Chondrocyte (in vitro differentiated cells): ENCODE data around the gene COG2. TPM values are rescaled to one million over a fixed set of nuclear protein-coding genes. Genes with fewer than 3 reads are reported as not detected.
A peak's percentile ranks its signal among the peaks of the same experiment; 100 is the strongest.

ENCODE experiments used
- DNase-seq: peaks from one replicate; pipeline ENCODE4 v3.0.0; 2021; ENCODE audit warnings: mixed read lengths, low spot score
- H3K27ac Mint-ChIP-seq: one replicate; pipeline ENCODE4 v1.8.0; 2021; ENCODE audit warnings: mild to moderate bottlenecking, moderate library complexity, mixed read lengths; ENCODE audit not compliant: unreplicated experiment
- H3K27me3 Mint-ChIP-seq: 2 replicates; pipeline ENCODE4 v1.8.0; 2021; ENCODE audit warnings: low read depth, mixed read lengths
- H3K36me3 Mint-ChIP-seq: 2 replicates; pipeline ENCODE4 v1.8.0; 2021; ENCODE audit warnings: low read depth, mixed read lengths
- H3K4me1 Mint-ChIP-seq: 2 replicates; pipeline ENCODE4 v1.8.0; 2021; ENCODE audit warnings: low read depth, mild to moderate bottlenecking, mixed read lengths
- H3K4me3 Mint-ChIP-seq: one replicate; pipeline ENCODE4 v1.8.0; 2021; ENCODE audit warnings: mild to moderate bottlenecking, moderate library complexity, mixed read lengths; ENCODE audit not compliant: unreplicated experiment
- H3K9me3 Mint-ChIP-seq: 2 replicates; pipeline ENCODE4 v1.8.0; 2021; ENCODE audit warnings: low read depth, mixed read lengths
- CTCF ChIP-seq: fragments of 200-600 bp; sonication (generic); IDR thresholded peaks from 2 replicates; pipeline ENCODE4 v1.5.0; 2021; ENCODE audit warnings: antibody characterized with exemption, mild to moderate bottlenecking, moderate library complexity
- total RNA-seq: library from RNA; stranded (reverse); gene quantifications from 3 replicates; pipeline ENCODE4 v1.2.1, GENCODE V29; 2021

COG2 gene
- total RNA-seq, 1 donor from 2014 or later: 24.1 TPM

GRCh38 chr1:230643908-230644307 is 1.6 kb downstream of the COG2 start:
- Mint-ChIP-seq H3K4me1 (peaks cover 36% of the 10 kb centered on the region), H3K9me3 (no peaks in the 10 kb centered on the region), H3K4me3 (peak overlapping the region; percentile 94), H3K27me3 (peaks cover 8% of the 10 kb centered on the region), H3K27ac (peak overlapping the region; percentile 85), H3K36me3 (peaks cover 3% of the 10 kb centered on the region)
- DNase-seq: no peak
- TF ChIP-seq CTCF: peak; percentile 29

GRCh38 chr1:230646710-230647302 is 4.5 kb downstream of the COG2 start:
- H3K36me3 Mint-ChIP-seq: peaks cover 3% of the 10 kb centered on the region
- H3K4me1 Mint-ChIP-seq: peaks cover 35% of the 10 kb centered on the region
- H3K9me3 Mint-ChIP-seq: peaks cover 10% of the 10 kb centered on the region
- H3K4me3 Mint-ChIP-seq: no peak overlapping the region
- no peak overlapping the region for H3K27ac Mint-ChIP-seq
- no peak for TF ChIP-seq CTCF
- H3K27me3 Mint-ChIP-seq: no peaks in the 10 kb centered on the region
- DNase-seq: no peak

GRCh38 chr1:230647321-230647720 is 5.0 kb downstream of the COG2 start:
- no peak overlapping the region for H3K27ac Mint-ChIP-seq
- peaks cover 3% of the 10 kb centered on the region for H3K36me3 Mint-ChIP-seq
- peaks cover 15% of the 10 kb centered on the region for H3K9me3 Mint-ChIP-seq
- DNase-seq: no peak
- TF ChIP-seq CTCF: no peak
- H3K27me3 Mint-ChIP-seq: no peaks in the 10 kb centered on the region
- peaks cover 33% of the 10 kb centered on the region for H3K4me1 Mint-ChIP-seq
- H3K4me3 Mint-ChIP-seq: no peak overlapping the region

- H3K27ac Mint-ChIP-seq: no peak overlapping the region
- no peak overlapping the region for H3K4me3 Mint-ChIP-seq
- DNase-seq: no peak
- H3K4me1 Mint-ChIP-seq: peaks cover 28% of the 10 kb centered on the region
- peaks cover 18% of the 10 kb centered on the region for H3K9me3 Mint-ChIP-seq
- H3K36me3 Mint-ChIP-seq: peaks cover 3% of the 10 kb centered on the region
- H3K27me3 Mint-ChIP-seq: no peaks in the 10 kb centered on the region
- TF ChIP-seq CTCF: no peak
Measured at GRCh38 chr1:230648114-230648513, 5.8 kb downstream of the COG2 start.

- no peak for DNase-seq
- H3K4me3 Mint-ChIP-seq: no peak overlapping the region
- peaks cover 6% of the 10 kb centered on the region for H3K36me3 Mint-ChIP-seq
- no peak overlapping the region for H3K27ac Mint-ChIP-seq
- peaks cover 9% of the 10 kb centered on the region for H3K4me1 Mint-ChIP-seq
- no peak for TF ChIP-seq CTCF
- peaks cover 28% of the 10 kb centered on the region for H3K9me3 Mint-ChIP-seq
- no peaks in the 10 kb centered on the region for H3K27me3 Mint-ChIP-seq
Measured at GRCh38 chr1:230650300-230650699, 8.0 kb downstream of the COG2 start.
